Ovary (tissue), 9 donors: ENCODE measurements around the gene CCDC60. TPM values are rescaled to one million over a fixed set of nuclear protein-coding genes. Genes with fewer than 3 reads are reported as not detected.

ENCODE experiments used
- DNase-seq, 5 donors: peaks; one replicate each; pipeline ENCODE4 v3.0.0-alpha.2; 2019 to 2020
- H3K27ac ChIP-seq, 2 donors: fragments of 200-600 bp; one replicate each; pipeline versions ENCODE4 v1.5.1 to v1.8.0; 2019 to 2022
- H3K27me3 ChIP-seq: fragments of 200-600 bp; one replicate; pipeline ENCODE4 v1.8.0; 2022
- H3K36me3 ChIP-seq: fragments of 200-600 bp; sonication (generic); one replicate; pipeline ENCODE4 v1.5.1; 2019
- H3K4me1 ChIP-seq: one replicate; pipeline ENCODE4 v1.8.1; 2013; ENCODE audit warnings: mild to moderate bottlenecking, moderate library complexity; ENCODE audit not compliant: insufficient read depth
- H3K4me3 ChIP-seq: fragments of 200-600 bp; sonication (generic); one replicate; pipeline ENCODE4 v1.5.1; 2017
- H3K9me3 ChIP-seq, 2 donors: fragments of 200-600 bp in 1 of 2; sonication (generic) in 1 of 2; one replicate each; pipeline versions ENCODE4 v1.5.1 to v1.8.1; 2013 to 2019; ENCODE audit warnings: mild to moderate bottlenecking in 1 of 2, moderate library complexity in 1 of 2
- EP300 ChIP-seq: sonication (generic); formaldehyde crosslinking; IDR thresholded peaks from one replicate; pipeline ENCODE4 v1.6.1; 2017; ENCODE audit warnings: antibody characterized with exemption
- POLR2A ChIP-seq: fragments of 450-650 bp; IDR thresholded peaks from one replicate; pipeline ENCODE4 v1.6.1; 2017; ENCODE audit warnings: antibody characterized with exemption, mild to moderate bottlenecking, moderate library complexity
- WGBS, 3 donors: extraction: QIAGEN DNeasy Blood & Tissue Kit in 1 of 3; methylation state at CpG; one replicate each; pipeline versions ENCODE4 v1.1.5 to v1.1.7; 2013 to 2017; 5-methylcytosine and 5-hydroxymethylcytosine counted together
- intact Hi-C, 4 donors: fragments of 100-400 bp; cut with DNase I; formaldehyde crosslinking; loops; one replicate each; pipeline versions ENCODE4 v1.11.0 to v1.15.1; 2022 to 2023
- polyA plus RNA-seq, 2 donors: library from polyadenylated mRNA; stranded (reverse); fragments of 200-250 nt in 1 of 2; fragments of 350-450 nt in 1 of 2; fragmentation: Illumina TruSeq in 1 of 2; extraction: RNeasy Lipid Tissue Mini Kit (QIAGEN cat#74804) in 1 of 2; gene quantifications; one replicate each; pipeline ENCODE4 v1.2.3, GENCODE V29; 2013 to 2014
- total RNA-seq, 7 donors: library from RNA; depleted of rRNA in 2 of 7; stranded (reverse); fragments of >200 nt in 2 of 7; fragmentation: NEBNext Ultra II Directional in 3 of 7; extraction: Animal tissue kit (Norgen Biotek cat#: 25700) in 3 of 7; gene quantifications; one replicate each; pipeline versions ENCODE4 v1.1.0 to v1.2.4, GENCODE V29; 2016 to 2023
- TF ChIP-seq, protein P1 (sequence below), 3 donors: fragments of 450-650 bp in 2 of 3; fragments of 200-600 bp in 1 of 3; IDR thresholded peaks; one replicate each; pipeline versions ENCODE4 v1.5.1 to v1.8.0; 2016 to 2022; ENCODE audit warnings: antibody characterized with exemption in 3 of 3, mild to moderate bottlenecking in 1 of 3
- donor health status: DM: no; HTN: no; CAD: no; lungs with moderate emphysema.
- donor health status: DM: no; HTN: no; CAD: no.
- donor health status: Bipolar disorder and iron deficiency.
- donor health status: DM: yes; HTN: yes; CAD: no.
- donor health status: DM: no; HTN: no; CAD: no.
- donor health status: DM: yes; HTN: yes; CAD: no.

The CCDC60 gene
- total and polyA plus RNA-seq, 9 donors: 0.32 to 9.1 (median 0.59) TPM; not detected in 3

DNA sequence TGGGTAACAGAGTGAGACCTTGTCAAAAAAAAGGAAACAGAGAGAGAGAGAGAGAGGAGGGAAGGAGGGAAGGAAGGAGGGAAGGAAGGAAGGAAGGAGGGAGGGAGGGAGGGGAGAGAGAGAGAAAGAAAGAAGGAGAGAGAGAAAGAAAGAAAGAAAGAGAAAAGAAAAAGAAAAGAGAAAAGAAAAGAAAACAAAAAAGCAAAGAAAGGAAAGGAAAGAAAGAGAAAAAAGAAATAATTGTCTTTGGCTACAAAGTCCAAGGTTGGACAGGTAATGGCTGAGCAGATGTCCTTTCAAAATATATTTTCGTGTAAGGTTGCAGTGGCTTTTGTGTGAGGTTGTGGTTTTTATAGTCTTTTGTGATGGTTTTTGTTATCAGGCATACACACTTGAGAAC lies 21.6 kb upstream of the CCDC60 start:
- no peak for TF ChIP-seq POLR2A
- TF ChIP-seq, protein P1, sequence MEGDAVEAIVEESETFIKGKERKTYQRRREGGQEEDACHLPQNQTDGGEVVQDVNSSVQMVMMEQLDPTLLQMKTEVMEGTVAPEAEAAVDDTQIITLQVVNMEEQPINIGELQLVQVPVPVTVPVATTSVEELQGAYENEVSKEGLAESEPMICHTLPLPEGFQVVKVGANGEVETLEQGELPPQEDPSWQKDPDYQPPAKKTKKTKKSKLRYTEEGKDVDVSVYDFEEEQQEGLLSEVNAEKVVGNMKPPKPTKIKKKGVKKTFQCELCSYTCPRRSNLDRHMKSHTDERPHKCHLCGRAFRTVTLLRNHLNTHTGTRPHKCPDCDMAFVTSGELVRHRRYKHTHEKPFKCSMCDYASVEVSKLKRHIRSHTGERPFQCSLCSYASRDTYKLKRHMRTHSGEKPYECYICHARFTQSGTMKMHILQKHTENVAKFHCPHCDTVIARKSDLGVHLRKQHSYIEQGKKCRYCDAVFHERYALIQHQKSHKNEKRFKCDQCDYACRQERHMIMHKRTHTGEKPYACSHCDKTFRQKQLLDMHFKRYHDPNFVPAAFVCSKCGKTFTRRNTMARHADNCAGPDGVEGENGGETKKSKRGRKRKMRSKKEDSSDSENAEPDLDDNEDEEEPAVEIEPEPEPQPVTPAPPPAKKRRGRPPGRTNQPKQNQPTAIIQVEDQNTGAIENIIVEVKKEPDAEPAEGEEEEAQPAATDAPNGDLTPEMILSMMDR (IDR thresholded peaks at IDR 0.05): no peak
- no peak for TF ChIP-seq EP300
- 40 to 63% (median 60%) methylated on average over 1 of the region's 1 CpG for WGBS, 3 donors
- intact Hi-C loops: no loop called here

DNA sequence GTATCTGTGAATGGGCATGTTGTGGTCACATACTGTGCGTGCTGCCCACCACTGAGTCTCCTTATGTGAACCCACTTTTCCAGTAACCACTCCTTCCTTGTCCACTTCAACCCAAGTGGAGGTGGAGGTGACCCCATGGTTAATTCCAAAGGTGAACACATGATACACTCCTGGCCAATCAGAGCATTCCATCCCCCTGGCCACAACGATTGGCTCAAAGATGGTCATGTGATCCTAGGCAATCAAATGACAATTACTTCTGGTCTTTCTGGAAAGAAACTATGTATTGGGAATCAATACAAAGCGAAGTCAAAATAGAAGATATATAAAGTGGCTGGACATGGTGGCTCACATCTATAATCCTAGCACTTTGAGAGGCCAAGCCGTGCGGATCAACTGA lies 20.2 kb upstream of the CCDC60 start:
- WGBS, 3 donors: 93 to 97% (median 95%) methylated on average over 5 of the region's 5 CpGs
- H3K9me3 ChIP-seq: no peaks in the 10 kb centered on the region
- intact Hi-C loops: no loop called here
- H3K4me3 ChIP-seq: no peak overlapping the region
- H3K36me3 ChIP-seq: no peaks in the 10 kb centered on the region
- TF ChIP-seq, protein P1 (IDR thresholded peaks at IDR 0.05): no peak
- TF ChIP-seq POLR2A (no peak), EP300 (no peak)
- no peaks in the 10 kb centered on the region for H3K4me1 ChIP-seq
- no peak for DNase-seq
- H3K27me3 ChIP-seq: no peaks in the 10 kb centered on the region
- H3K27ac ChIP-seq: no peak overlapping the region

More for the DNA sequence above, 21.6 kb upstream of the CCDC60 start:
- H3K4me3 ChIP-seq: no peak overlapping the region
- no peak overlapping the region for H3K27ac ChIP-seq
- H3K9me3 ChIP-seq: no peaks in the 10 kb centered on the region
- no peak for DNase-seq
- no peaks in the 10 kb centered on the region for H3K4me1 ChIP-seq
- no peaks in the 10 kb centered on the region for H3K36me3 ChIP-seq
- H3K27me3 ChIP-seq: no peaks in the 10 kb centered on the region

DNA sequence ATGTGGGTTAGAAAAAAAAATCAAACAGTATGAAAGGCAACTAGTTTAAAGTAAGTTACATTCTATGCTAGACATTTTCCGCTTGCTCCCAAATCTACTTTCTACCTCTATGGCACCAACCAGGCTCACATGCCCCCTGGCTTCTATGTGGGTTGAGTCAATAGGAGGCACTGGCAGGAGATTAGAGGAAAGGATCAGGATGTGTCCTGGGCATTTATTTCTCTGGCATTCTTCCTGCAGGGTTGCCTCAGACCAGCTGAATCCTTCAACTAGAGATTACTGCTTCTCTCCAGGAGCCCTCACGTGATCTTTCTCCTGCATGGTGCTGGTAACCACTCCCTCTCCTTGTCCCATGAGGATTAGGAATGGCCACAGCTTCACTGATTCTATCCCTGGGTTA lies 14.9 kb upstream of the CCDC60 start:
- no peaks in the 10 kb centered on the region for H3K4me1 ChIP-seq
- no peak overlapping the region for H3K27ac ChIP-seq
- 60 to 63% (median 60%) methylated on average over 2 of the region's 2 CpGs for WGBS, 3 donors
- H3K9me3 ChIP-seq: no peaks in the 10 kb centered on the region
- intact Hi-C loops: no loop called here
- TF ChIP-seq, protein P1 (IDR thresholded peaks at IDR 0.05): no peak
- TF ChIP-seq POLR2A (no peak), EP300 (no peak)
- DNase-seq: no peak
- no peak overlapping the region for H3K4me3 ChIP-seq
- no peaks in the 10 kb centered on the region for H3K27me3 ChIP-seq
- H3K36me3 ChIP-seq: no peaks in the 10 kb centered on the region

DNA sequence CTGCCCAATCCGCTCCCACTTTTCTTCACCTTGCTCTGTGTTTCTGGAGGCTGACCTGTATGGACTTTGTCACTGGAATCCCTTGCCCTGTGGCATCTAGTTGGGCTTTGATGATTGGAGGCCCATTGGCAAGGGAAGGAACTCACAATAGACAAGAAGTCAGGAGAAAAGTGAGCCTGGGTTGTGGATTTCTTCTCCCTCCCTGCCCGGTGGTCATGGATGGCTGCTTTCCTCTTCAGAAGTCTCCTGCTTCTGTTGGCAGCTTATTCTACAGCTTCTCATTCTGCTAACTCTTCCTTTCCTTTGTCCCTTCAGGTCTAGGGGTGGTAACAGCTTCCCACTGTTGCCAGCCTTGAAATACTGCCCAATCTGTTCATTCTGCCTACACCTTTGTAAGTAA lies 13.9 kb upstream of the CCDC60 start:
- no peak for DNase-seq
- H3K4me1 ChIP-seq: no peaks in the 10 kb centered on the region

More for the DNA sequence above, 13.9 kb upstream of the CCDC60 start:
- no peak overlapping the region for H3K27ac ChIP-seq
- WGBS, 3 donors: 35 to 97% (median 42%) methylated on average over 2 of the region's 2 CpGs
- no peaks in the 10 kb centered on the region for H3K9me3 ChIP-seq
- no peaks in the 10 kb centered on the region for H3K36me3 ChIP-seq
- intact Hi-C loops: no loop called here
- TF ChIP-seq, protein P1 (IDR thresholded peaks at IDR 0.05): no peak
- TF ChIP-seq POLR2A: no peak
- no peak for TF ChIP-seq EP300
- H3K27me3 ChIP-seq: no peaks in the 10 kb centered on the region
- H3K4me3 ChIP-seq: no peak overlapping the region
